Measurements from ENCODE around the gene HAVCR1.
"Not testable (repeated sequence)": the region's sequence is repeated elsewhere in the genome, so short reads cannot be mapped to it uniquely, and the experiment has no call there.

HAVCR1 gene

DNA sequence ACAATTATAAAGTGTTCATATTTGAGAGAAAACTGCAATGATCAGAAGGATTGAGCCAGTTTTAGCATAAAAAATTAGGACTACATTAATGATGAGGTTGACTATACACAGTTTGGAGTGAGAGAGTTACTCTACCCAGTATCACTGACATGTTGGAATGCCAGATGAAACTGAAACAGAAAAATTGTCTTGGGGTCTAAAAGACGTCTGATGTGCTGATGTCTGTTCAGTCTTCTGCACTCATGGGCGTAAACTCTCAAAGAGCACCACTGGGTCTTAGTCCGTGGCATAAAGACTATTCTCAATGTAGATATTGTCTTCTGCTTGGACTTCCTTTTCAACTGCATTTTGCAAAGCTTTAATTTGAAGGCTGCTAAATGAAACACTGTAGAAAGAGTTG is 29.5 kb downstream of the HAVCR1 start:
- TF ChIP-seq CTCF (conservative IDR thresholded peaks at IDR 0.05) (no peak), ZFX (IDR thresholded peaks at IDR 0.05) (no peak)
- H3K27ac ChIP-seq = no peak overlapping the region

DNA sequence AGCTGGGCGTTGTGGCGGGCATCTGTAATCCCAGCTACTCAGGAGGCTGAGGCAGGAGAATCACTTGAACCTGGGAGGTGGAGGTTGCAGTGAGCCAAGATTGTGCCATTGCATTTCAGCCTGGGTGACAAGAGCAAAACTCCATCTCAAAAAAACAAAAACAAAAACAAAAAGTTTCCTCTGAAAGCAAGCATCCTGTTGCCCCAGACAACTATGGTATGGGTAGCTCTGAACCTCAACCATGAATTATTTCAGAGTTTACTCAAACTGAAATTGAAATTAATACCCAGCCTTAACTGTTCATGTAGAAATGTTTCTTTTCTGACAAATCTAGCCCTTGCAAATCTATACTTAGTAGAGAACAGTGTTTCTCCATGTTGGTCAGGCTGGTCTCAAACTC is 31.3 kb downstream of the HAVCR1 start:
- not testable (repeated sequence) for H3K27ac ChIP-seq

GRCh38 chr5:157026789-157027424 is 32.0 kb downstream of the HAVCR1 start:
- no peak overlapping the region for H3K27ac ChIP-seq
- TF ChIP-seq CTCF (conservative IDR thresholded peaks at IDR 0.05) = peak; percentile 83
- TF ChIP-seq ZFX (IDR thresholded peaks at IDR 0.05) = no peak

DNA sequence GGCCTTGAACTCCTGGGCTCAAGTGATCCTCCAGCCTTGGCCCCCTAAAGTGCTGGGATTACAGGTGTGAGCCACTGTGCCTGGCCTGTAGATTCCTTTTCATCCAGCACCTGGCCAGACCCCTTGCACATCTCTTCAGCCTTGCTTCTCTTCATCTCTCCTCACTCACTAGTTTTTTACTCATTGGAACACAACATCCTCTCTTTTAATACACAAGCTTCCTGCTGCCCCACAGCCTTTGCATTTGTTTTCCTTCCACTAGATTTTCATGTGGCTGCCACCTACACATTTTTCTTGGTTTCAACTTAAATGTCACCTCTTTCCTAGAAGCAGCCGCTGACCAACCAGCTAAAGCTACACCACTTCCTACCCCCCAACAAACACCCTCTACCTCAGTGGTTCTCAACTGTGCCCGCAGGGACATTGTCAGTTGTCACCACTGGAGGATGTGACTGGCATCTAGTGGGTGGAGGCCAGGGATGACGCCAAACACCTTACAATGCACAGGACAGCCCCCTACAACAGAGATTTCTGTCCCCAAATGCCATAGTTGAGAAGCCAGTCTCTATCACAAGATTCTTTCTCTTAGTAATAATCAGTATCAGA is 33.7 kb downstream of the HAVCR1 start:
- H3K27ac ChIP-seq = no peak overlapping the region

GRCh38 chr5:157024208-157024959 is 34.5 kb downstream of the HAVCR1 start:
- TF ChIP-seq CTCF (conservative IDR thresholded peaks at IDR 0.05) (no peak), ZFX (IDR thresholded peaks at IDR 0.05) (no peak)
- no peak overlapping the region; the same call in 1 of the 2 replicates for H3K27ac ChIP-seq

More for the DNA sequence above, 33.7 kb downstream of the HAVCR1 start:
- no peak for TF ChIP-seq CTCF (conservative IDR thresholded peaks at IDR 0.05)
- TF ChIP-seq ZFX (IDR thresholded peaks at IDR 0.05) = no peak

DNA sequence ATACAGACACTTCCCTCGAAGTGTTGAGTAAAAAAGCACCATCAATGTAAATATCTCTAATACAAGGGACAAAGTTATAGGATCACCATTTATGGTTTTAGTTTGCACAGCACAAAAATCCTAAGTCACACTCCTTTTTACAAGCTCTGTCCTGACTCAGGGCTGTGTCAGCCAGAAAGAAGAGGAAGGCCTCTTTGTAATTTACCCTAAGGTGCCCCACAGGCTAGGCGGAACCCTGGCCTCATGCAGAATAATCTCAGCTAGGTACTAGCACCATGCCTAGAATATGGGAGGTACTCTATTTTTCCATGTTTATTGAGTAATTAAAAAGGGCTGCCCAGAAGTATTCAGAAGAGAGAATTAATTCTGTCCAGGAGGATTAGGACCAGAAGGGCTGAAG is 36.9 kb downstream of the HAVCR1 start:
- H3K27ac ChIP-seq = no peak overlapping the region
- TF ChIP-seq CTCF (conservative IDR thresholded peaks at IDR 0.05) (no peak), ZFX (IDR thresholded peaks at IDR 0.05) (no peak)

DNA sequence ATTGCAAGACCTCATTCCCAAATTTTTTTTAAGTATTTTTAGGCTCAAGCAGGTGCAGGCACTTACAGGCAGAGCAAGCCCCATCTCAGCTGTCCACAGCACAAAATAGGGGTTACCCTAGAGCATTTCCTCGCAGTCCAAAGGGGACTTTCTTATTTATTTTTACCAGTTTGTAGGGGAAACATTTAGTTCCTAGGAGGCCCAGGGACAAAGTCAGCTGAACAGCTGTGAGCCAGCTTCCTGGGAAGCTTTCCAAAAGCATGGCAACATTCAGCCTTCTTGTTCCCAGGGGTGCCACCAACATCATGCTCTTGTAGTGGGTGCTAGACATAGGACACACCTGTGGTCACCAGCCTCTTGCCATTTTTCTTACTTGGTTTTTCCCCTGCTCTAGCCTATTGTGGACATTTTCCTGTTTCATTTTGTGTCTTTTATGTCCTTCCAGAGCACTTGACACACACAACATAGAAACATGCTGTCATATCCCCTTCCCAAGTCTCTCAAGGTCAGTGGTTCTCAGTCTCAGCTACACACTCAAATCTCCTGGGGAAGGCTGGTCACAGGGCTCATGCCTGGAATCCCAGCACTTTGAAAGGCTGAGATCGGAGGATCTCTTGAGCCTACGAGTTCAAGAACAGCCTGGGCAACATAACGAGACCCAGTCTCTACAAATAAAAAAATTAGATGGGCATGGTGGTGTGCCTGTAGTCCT is 38.2 kb downstream of the HAVCR1 start:
- TF ChIP-seq CTCF (conservative IDR thresholded peaks at IDR 0.05) (no peak), ZFX (IDR thresholded peaks at IDR 0.05) (no peak)
- no peak overlapping the region for H3K27ac ChIP-seq

Data from C4-2B (cell line).